MG63 (cell line): ENCODE measurements around the gene PASK. TPM values are rescaled to one million over a fixed set of nuclear protein-coding genes. Genes with fewer than 3 reads are reported as not detected.

Experiments used
- DNase-seq: peaks from one replicate; pipeline ENCODE4 v3.0.0-alpha.2; 2020
- H3K27me3 ChIP-seq: fragments of 250-450 bp; sonication (Bioruptor Pico); 2 replicates; pipeline ENCODE4 v1.5.1; 2020; ENCODE audit warnings: mild to moderate bottlenecking, moderate library complexity
- H3K36me3 ChIP-seq: fragments of 250-450 bp; sonication (Bioruptor Pico); 2 replicates; pipeline ENCODE4 v1.5.1; 2020; ENCODE audit warnings: mild to moderate bottlenecking, moderate library complexity
- H3K4me3 ChIP-seq: fragments of 250-450 bp; sonication (Bioruptor Pico); 2 replicates; pipeline ENCODE4 v1.5.1; 2020; ENCODE audit warnings: mild to moderate bottlenecking, moderate library complexity
- H3K9me3 ChIP-seq: fragments of 250-450 bp; sonication (Bioruptor Pico); 2 replicates; pipeline ENCODE4 v1.5.1; 2020; ENCODE audit warnings: mild to moderate bottlenecking, moderate library complexity
- total RNA-seq: library from RNA; depleted of rRNA; stranded (reverse); fragments of >200 nt; shearing (Covaris generic); gene quantifications from 2 replicates; pipeline ENCODE4 v1.2.3, GENCODE V29; 2014; ENCODE audit warnings: low replicate concordance

PASK gene
- total RNA-seq, 1 experiment from 2014 or later: 3.7 TPM

- peaks cover 5% of the 10 kb centered on the region for H3K9me3 ChIP-seq
- peaks cover 4% of the 10 kb centered on the region; the same call in 1 of the 2 replicates for H3K36me3 ChIP-seq
- H3K4me3 ChIP-seq: no peak overlapping the region
- no peak for DNase-seq
- no peaks in the 10 kb centered on the region for H3K27me3 ChIP-seq
Observed at GRCh38 chr2:241122376-241123002, 26.8 kb downstream of the PASK start.

DNA sequence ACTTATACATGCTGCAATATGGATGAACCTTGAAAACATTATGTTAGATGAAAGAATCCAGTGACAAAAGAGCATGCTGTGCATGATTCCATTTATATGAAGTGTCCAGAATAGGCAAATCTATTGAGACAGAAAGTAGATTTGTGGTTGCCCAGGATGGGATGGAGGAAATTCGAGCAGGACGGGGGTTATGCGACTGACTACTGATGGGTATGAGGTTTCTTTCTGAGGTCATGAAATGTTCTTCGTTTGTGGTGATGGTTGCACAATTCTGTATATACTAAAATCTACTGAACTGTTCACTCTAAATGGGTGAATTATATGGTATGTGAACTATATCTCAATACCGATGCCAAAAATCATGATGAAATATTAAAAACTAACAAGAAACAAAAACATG is 28.3 kb downstream of the PASK start:
- no peak for DNase-seq
- Histone ChIP-seq H3K4me3 (no peak overlapping the region), H3K27me3 (no peaks in the 10 kb centered on the region), H3K9me3 (peaks cover 5% of the 10 kb centered on the region), H3K36me3 (peaks cover 4% of the 10 kb centered on the region; the same call in 1 of the 2 replicates)

GRCh38 chr2:241120440-241120839 is 28.8 kb downstream of the PASK start:
- peaks cover 4% of the 10 kb centered on the region; the same call in 1 of the 2 replicates for H3K36me3 ChIP-seq
- H3K4me3 ChIP-seq: no peak overlapping the region
- no peaks in the 10 kb centered on the region for H3K27me3 ChIP-seq
- H3K9me3 ChIP-seq: peaks cover 5% of the 10 kb centered on the region
- DNase-seq: no peak

GRCh38 chr2:241118737-241119505 is 30.4 kb downstream of the PASK start:
- DNase-seq: no peak
- H3K36me3 ChIP-seq: peaks cover 4% of the 10 kb centered on the region; the same call in 1 of the 2 replicates
- H3K27me3 ChIP-seq: no peaks in the 10 kb centered on the region

DNA sequence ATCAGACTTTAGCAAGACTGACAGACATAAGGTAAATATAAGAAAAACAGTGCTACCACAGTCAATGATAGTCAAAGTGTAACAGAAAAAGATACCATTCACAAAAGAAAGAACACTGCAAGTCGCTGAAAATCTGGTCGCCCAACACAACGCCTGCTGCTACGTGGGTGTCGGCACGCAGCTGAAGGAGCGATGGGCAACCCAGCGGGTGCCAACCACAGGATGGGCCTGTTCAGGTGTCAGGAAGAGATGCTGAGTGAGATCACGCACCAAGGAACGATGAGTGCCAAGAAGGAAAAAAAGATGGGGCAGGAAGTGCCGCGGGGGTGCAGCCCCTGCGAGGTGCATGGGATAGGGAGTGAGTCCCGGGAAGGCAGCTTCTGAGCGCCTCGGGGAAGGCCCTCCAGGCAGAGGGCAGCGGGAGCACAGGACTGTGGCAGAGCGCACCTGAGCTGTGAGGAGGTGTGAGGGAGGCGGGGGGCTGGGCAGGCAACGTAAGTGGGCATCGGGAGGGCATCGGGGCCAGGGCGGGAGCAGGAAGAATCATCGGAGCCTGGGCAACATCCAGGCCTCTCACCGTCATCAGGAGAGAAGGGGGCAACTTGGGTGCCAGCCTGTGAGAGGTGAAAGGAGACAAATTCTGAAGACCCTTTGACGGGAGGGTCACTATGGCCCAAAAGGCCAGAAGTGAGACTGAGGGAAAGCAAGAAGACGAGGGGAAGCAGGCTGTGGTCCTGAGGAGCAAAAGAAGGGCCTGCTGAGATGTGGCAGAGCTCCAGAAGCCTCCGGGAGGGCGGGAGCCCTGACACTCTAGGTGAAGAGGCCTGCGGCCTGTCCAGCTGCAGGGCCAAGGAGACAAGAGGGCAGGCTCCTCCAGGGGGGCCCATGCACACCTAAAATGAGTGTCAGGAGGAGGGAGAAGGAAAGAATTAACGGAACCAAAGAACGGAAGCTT is 32.4 kb downstream of the PASK start:
- no peak for DNase-seq
- Histone ChIP-seq H3K4me3 (no peak overlapping the region), H3K27me3 (no peaks in the 10 kb centered on the region), H3K9me3 (peaks cover 5% of the 10 kb centered on the region), H3K36me3 (peaks cover 4% of the 10 kb centered on the region; the same call in 1 of the 2 replicates)

More at GRCh38 chr2:241118737-241119505, 30.4 kb downstream of the PASK start:
- H3K4me3 ChIP-seq: no peak overlapping the region
- H3K9me3 ChIP-seq: peaks cover 5% of the 10 kb centered on the region

DNA sequence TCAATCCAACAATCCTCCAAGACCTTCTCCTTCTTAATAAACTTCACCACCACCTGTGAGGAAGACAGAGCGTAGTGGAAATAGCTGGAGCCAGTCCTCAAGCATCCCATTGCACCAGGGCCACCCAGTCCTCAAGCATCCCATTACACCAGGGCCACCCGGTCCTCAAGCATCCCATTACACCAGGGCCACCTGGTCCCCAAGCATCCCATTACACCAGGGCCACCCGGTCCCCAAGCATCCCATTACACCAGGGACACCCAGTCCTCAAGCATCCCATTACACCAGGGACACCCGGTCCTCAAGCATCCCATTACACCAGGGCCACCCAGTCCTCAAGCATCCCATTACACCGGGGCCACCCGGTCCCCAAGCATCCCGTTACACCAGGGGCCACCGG is 33.9 kb downstream of the PASK start:
- no peaks in the 10 kb centered on the region for H3K36me3 ChIP-seq
- H3K27me3 ChIP-seq: no peaks in the 10 kb centered on the region
- H3K9me3 ChIP-seq: no peaks in the 10 kb centered on the region
- H3K4me3 ChIP-seq: no peak overlapping the region
- no peak for DNase-seq

GRCh38 chr2:241114836-241115235 is 34.4 kb downstream of the PASK start:
- no peak for DNase-seq
- Histone ChIP-seq H3K9me3 (no peaks in the 10 kb centered on the region), H3K4me3 (no peak overlapping the region), H3K27me3 (no peaks in the 10 kb centered on the region), H3K36me3 (no peaks in the 10 kb centered on the region)

GRCh38 chr2:241112592-241112991 is 36.7 kb downstream of the PASK start:
- Histone ChIP-seq H3K36me3 (no peaks in the 10 kb centered on the region), H3K9me3 (no peaks in the 10 kb centered on the region), H3K4me3 (no peak overlapping the region), H3K27me3 (no peaks in the 10 kb centered on the region)
- no peak for DNase-seq

- Histone ChIP-seq H3K27me3 (no peaks in the 10 kb centered on the region), H3K4me3 (no peak overlapping the region), H3K36me3 (no peaks in the 10 kb centered on the region), H3K9me3 (no peaks in the 10 kb centered on the region)
- DNase-seq: no peak
Observed at GRCh38 chr2:241112046-241112445, 37.2 kb downstream of the PASK start.

GRCh38 chr2:241111440-241111805 is 37.8 kb downstream of the PASK start:
- Histone ChIP-seq H3K36me3 (no peaks in the 10 kb centered on the region), H3K9me3 (no peaks in the 10 kb centered on the region), H3K4me3 (no peak overlapping the region), H3K27me3 (no peaks in the 10 kb centered on the region)
- DNase-seq: no peak

DNA sequence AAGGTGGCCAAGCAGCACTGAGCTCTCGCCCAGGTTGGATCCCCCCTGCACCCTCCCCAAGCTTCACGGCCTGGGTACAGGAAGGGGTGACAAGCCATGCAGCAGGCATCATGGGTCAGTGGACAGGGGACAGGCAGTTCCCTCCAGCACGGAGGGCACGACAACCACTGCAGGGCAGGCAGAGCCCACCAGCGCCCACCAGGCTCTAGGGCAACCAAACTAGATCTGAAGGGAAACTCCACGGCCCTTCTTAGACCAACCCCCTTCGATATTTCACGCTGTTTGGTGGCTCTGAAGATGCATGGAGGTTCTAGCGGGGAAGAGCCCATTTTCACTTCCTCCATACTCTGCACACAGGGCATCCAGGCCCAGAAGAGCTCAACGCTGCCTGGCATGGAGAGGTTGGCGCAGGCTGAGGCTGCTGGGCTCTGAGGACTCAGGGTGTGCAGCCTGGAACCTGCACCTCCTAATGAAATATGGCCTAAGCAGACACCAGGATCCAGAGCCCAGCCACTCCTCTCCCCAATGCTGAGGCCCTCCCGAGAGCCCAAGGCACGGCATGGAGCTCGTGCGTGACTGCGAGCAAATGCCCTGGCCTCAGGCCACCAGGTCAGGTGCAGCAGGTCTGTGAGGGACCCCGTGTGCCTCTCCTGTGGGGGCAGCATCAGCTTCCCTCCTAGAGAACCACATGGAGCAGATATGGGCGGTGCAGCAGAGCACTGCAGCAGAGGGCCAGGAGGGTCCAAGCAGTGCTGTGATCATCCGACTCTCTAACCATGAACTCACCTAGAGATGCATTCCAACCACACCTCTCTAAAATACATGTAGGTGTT is 38.4 kb downstream of the PASK start:
- H3K9me3 ChIP-seq: no peaks in the 10 kb centered on the region
- no peak overlapping the region for H3K4me3 ChIP-seq
- no peak for DNase-seq
- no peaks in the 10 kb centered on the region for H3K27me3 ChIP-seq
- no peaks in the 10 kb centered on the region for H3K36me3 ChIP-seq

DNA sequence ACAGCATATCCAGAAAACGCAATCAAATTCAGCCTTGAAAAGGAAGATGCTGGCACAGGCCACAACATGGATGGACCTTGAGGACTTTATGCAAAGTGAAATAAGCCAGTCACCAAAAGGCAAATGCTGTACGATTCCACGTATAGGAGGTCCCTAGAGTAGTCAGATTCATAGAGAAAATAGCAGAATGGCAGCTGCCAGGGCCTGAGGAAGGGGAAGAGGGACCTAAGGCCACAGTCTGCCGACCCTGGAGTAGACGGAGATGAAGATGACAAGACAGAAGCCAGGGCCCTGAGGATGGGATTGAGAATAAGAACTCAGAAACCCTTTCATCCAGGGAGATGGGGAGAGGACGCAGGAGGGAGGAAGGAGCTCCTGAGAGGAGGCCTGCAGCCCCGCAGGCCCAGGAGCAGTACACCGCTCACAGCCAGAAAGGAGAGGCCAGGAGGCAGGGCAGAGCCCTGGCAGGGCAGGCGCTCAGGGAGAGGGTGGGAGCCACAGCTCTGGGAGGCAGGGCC is 39.1 kb downstream of the PASK start:
- Histone ChIP-seq H3K27me3 (no peaks in the 10 kb centered on the region), H3K36me3 (no peaks in the 10 kb centered on the region), H3K9me3 (no peaks in the 10 kb centered on the region), H3K4me3 (no peak overlapping the region)
- no peak for DNase-seq

GRCh38 chr2:241109210-241110088 is 39.8 kb downstream of the PASK start:
- H3K36me3 ChIP-seq: no peaks in the 10 kb centered on the region
- no peak for DNase-seq
- no peak overlapping the region for H3K4me3 ChIP-seq
- no peaks in the 10 kb centered on the region for H3K27me3 ChIP-seq
- no peaks in the 10 kb centered on the region for H3K9me3 ChIP-seq

DNA sequence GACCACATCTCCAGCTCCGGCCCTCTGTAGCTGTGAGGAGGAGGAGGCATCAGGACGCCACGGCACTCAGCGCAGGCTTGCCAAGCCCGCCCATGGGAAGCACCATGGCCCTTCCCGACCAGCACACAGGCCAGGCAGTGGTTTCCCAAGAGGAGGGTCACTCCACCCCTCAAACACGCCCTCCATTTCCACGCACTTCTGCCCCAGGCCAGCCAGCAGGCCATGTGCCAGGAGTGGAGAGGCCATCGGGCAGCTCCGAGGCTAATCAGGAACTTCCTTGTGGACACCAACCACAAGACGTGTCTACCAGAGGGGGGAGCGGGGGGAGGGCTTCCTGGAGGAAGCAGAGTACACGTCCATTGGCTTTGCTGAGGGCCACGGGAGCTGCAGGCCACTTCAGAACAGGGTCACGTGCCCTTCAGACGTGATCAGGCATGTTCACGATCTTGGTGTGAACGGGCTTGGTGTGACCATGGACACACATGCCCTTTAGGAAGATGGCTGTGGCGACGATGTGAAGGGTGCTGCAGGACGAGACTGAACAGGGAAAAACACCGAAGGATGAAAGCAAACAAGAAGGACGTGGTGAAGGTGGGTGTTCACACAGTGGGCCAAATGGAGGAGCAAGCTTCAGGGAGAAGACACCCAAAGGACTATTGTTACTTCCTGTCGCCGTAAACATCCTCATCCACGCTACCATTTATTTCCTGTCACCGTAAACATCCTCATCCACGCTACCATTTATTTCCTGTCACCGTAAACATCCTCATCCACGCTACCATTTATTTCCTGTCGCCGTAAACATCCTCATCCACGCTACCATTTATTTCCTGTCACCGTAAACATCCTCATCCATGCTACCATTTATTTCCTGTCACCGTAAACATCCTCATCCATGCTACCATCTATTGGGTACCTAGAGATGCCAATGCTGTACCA is 40.7 kb downstream of the PASK start:
- no peak overlapping the region for H3K4me3 ChIP-seq
- no peaks in the 10 kb centered on the region for H3K27me3 ChIP-seq
- H3K9me3 ChIP-seq: no peaks in the 10 kb centered on the region
- no peaks in the 10 kb centered on the region for H3K36me3 ChIP-seq
- DNase-seq: no peak
